K562 (cell line): Measurements from ENCODE around the gene XPO1. TPM values are rescaled to one million over a fixed set of nuclear protein-coding genes. Genes with fewer than 3 reads are reported as not detected.
A peak's percentile ranks its signal among the peaks of the same experiment; 100 is the strongest.

ENCODE experiments used
- CHD7 ChIP-seq: fragments of 200-600 bp; sonication (generic); IDR thresholded peaks from one replicate; pipeline ENCODE4 v1.6.1; 2012; ENCODE audit warnings: mild to moderate bottlenecking, low read depth, low read length, inconsistent platforms
- HNRNPK ChIP-seq: fragments of 200-400 bp; formaldehyde crosslinking; IDR thresholded peaks from one replicate; pipeline ENCODE4 v1.6.1; 2018; ENCODE audit warnings: mild to moderate bottlenecking, low read depth, low read length; ENCODE audit not compliant: poor library complexity, severe bottlenecking
- KDM2B ChIP-seq: fragments of 250-450 bp; sonication (Bioruptor Pico); IDR thresholded peaks from 2 replicates; pipeline ENCODE4 v1.8.0; 2021; ENCODE audit warnings: mild to moderate bottlenecking, moderate library complexity
- KLF10 ChIP-seq: fragments of 250-450 bp; sonication (Bioruptor Pico); IDR thresholded peaks from 2 replicates; pipeline ENCODE4 v1.6.1; 2021; ENCODE audit warnings: matching md5 sums
- NCOR1 ChIP-seq: fragments of 450-650 bp; IDR thresholded peaks from 2 replicates; pipeline ENCODE4 v1.6.1; 2016; ENCODE audit warnings: mild to moderate bottlenecking, moderate library complexity
- NR2F6 ChIP-seq: fragments of 450-650 bp; formaldehyde crosslinking; IDR thresholded peaks from 2 replicates; pipeline ENCODE4 v1.4.0; 2020; ENCODE audit warnings: mild to moderate bottlenecking
- PHB2 ChIP-seq: fragments of 450-650 bp; IDR thresholded peaks from 2 replicates; pipeline ENCODE4 v1.6.1; 2017; ENCODE audit warnings: low read depth
- POLR2AphosphoS5 ChIP-seq: IDR thresholded peaks from 2 replicates; pipeline ENCODE4 v1.6.1; 2011; ENCODE audit warnings: mild to moderate bottlenecking, low read depth, low read length, moderate library complexity; ENCODE audit not compliant: control insufficient read depth, insufficient read depth
- RUNX1 ChIP-seq: sonication (generic); IDR thresholded peaks from 2 replicates; pipeline ENCODE4 v1.6.1; 2016; ENCODE audit warnings: antibody characterized with exemption, low read depth
- STAT5A ChIP-seq: IDR thresholded peaks from 2 replicates; pipeline ENCODE4 v1.6.1; 2012; ENCODE audit warnings: low read length, inconsistent platforms, borderline replicate concordance
- TAF9B ChIP-seq: fragments of 450-650 bp; IDR thresholded peaks from 2 replicates; pipeline ENCODE4 v1.6.1; 2018; ENCODE audit warnings: mild to moderate bottlenecking; ENCODE audit not compliant: partially characterized antibody
- ZEB2 ChIP-seq: fragments of 450-650 bp; IDR thresholded peaks from 2 replicates; pipeline ENCODE4 v1.6.1; 2016
- ZKSCAN8 ChIP-seq: fragments of 200-800 bp; sonication (Bioruptor generic); IDR thresholded peaks from 2 replicates; pipeline ENCODE4 v1.6.1; 2016; ENCODE audit warnings: missing genetic modification characterization, missing compliant biosample characterization
- polyA plus RNA-seq, 8 experiments: library from polyadenylated mRNA; depleted of rRNA in 4 of 8; stranded (reverse) in 5 of 8; unstranded in 3 of 8; fragments of >200 nt; fragmentation: Nextera tagmentation in 2 of 8; fragmentation: Illumina TruSeq in 1 of 8; extraction: Ambion mirVana in 2 of 8; extraction: Trizol in 1 of 8; gene quantifications; 2 replicates each; pipeline versions ENCODE4 v1.2.1 to v1.2.3, GENCODE V29; 2011 to 2014; ENCODE audit warnings: inconsistent platforms in 1 of 8, missing spikeins in 1 of 8
- total RNA-seq, 7 experiments: library from RNA; depleted of rRNA in 6 of 7; stranded (reverse); fragments of >200 nt in 6 of 7; fragmentation: Illumina TruSeq in 2 of 7; extraction: Trizol in 2 of 7; gene quantifications; 2 replicates each; pipeline versions ENCODE4 v1.2.1 to v1.2.3, GENCODE V29; 2011 to 2021; ENCODE audit warnings: low replicate concordance in 1 of 7
- TF ChIP-seq, protein P1 (sequence below), 2 experiments: fragments of 450-650 bp; IDR thresholded peaks; 2 replicates each; pipeline ENCODE4 v1.6.1; 2016
- TF ChIP-seq, protein P2 (sequence below): IDR thresholded peaks from 2 replicates; pipeline ENCODE4 v1.6.1; 2014; ENCODE audit warnings: antibody characterized with exemption

XPO1 gene
- total and polyA plus RNA-seq, 9 of the 15 experiments (the other 6 are each of a cell fraction or from before 2014, with no cell fraction given), result 86.2 to 307 (median 216) TPM

DNA sequence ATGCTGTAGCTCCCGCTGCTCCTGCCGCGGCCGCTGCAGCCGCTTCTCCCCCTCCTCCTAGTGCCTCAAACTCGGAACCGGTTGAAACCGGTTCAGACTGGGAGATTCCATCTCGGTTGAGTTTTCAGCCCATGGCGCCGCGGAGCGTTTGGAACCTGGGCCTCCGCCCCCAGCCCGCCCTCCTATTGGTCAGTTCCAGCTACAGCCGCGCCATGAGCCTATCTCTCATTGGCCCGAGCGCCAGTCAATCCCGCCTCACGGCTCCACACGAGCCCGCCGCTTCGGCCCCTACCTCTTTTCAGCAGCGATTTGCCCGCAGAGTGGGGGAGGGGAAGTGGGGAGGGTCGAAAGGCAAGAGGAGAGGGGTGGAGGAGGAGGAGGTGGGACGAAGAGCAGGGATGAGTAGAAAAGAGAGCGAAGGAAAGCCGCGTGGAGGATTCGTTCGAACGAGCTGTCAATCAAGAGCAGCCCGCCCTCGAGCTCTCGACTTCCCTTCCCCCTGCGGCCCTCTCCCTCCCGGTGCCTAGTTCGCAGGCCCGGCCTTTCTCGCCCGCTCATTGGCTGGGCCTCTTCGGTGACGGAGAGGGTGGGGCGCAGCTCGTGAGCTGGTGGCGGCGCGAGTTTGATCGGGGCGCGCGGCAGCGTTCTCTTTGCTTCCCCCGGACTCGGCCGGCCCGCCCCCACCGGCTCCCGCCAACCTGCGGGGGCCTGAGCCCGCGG, at the start of gene XPO1 (continued):
- TF ChIP-seq CHD7, result no peak
- TF ChIP-seq KDM2B (CRISPR knock-in tag), result no peak
- peak; percentile 82 for TF ChIP-seq TAF9B
- TF ChIP-seq, protein P1, sequence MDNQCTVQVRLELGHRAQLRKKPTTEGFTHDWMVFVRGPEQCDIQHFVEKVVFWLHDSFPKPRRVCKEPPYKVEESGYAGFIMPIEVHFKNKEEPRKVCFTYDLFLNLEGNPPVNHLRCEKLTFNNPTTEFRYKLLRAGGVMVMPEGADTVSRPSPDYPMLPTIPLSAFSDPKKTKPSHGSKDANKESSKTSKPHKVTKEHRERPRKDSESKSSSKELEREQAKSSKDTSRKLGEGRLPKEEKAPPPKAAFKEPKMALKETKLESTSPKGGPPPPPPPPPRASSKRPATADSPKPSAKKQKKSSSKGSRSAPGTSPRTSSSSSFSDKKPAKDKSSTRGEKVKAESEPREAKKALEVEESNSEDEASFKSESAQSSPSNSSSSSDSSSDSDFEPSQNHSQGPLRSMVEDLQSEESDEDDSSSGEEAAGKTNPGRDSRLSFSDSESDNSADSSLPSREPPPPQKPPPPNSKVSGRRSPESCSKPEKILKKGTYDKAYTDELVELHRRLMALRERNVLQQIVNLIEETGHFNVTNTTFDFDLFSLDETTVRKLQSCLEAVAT (IDR thresholded peaks at IDR 0.05), result peak in 1 of 2 experiments; percentile 20; a peak in 1 of 4 replicates
- peak; percentile 11; the same call in 1 of the 2 replicates for TF ChIP-seq ZEB2
- no peak for TF ChIP-seq HNRNPK
- TF ChIP-seq RUNX1, result no peak
- TF ChIP-seq, protein P2, sequence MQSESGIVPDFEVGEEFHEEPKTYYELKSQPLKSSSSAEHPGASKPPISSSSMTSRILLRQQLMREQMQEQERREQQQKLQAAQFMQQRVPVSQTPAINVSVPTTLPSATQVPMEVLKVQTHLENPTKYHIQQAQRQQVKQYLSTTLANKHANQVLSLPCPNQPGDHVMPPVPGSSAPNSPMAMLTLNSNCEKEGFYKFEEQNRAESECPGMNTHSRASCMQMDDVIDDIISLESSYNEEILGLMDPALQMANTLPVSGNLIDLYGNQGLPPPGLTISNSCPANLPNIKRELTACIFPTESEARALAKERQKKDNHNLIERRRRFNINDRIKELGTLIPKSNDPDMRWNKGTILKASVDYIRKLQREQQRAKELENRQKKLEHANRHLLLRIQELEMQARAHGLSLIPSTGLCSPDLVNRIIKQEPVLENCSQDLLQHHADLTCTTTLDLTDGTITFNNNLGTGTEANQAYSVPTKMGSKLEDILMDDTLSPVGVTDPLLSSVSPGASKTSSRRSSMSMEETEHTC, result peak; percentile 52; the same call in 1 of the 2 replicates
- TF ChIP-seq ZKSCAN8 (CRISPR knock-in tag), result no peak
- TF ChIP-seq STAT5A, result no peak; the same call in 1 of the 2 replicates
- TF ChIP-seq NCOR1, result peak; percentile 38; the same call in 1 of the 2 replicates
- no peak for TF ChIP-seq PHB2
- TF ChIP-seq POLR2AphosphoS5, result peak; percentile 87
- TF ChIP-seq KLF10 (CRISPR knock-in tag), result no peak
- TF ChIP-seq NR2F6 (CRISPR knock-in tag), result no peak
